IMR-90 (cell line): ENCODE measurements around the gene MCFD2. TPM values are rescaled to one million over a fixed set of nuclear protein-coding genes. Genes with fewer than 3 reads are reported as not detected.

Experiments
- ATAC-seq: fragments of 200-7000 bp; cut with Tn5 transposase; 2 replicates; pipeline ENCODE4 v1.9.1; 2020; ENCODE audit warnings: low read depth, mild to moderate bottlenecking, moderate library complexity
- BruUV-seq: library from RNA; stranded (reverse); fragments of 400-500 nt; replicated peaks from 2 replicates; lab custom pipeline; 2021; lab: Mats Ljungman, UMichigan
- CTCF ChIA-PET: fragments of 300-600 bp; formaldehyde crosslinking; extraction: SDS; loops from one replicate; lab custom pipeline; 2021; ENCODE audit warnings: antibody characterized with exemption; lab: Yijun Ruan, JAX
- POLR2A ChIA-PET: fragments of 300-600 bp; sonication (Branson Sonifier 250); formaldehyde crosslinking; loops from one replicate; lab custom pipeline; 2022; ENCODE audit warnings: antibody characterized with exemption; ENCODE audit not compliant: unreplicated experiment; lab: Charles Lee
- DNase-seq: peaks from one replicate; pipeline ENCODE4 v3.0.0; 2013
- H2AFZ ChIP-seq: replicated peaks from 2 replicates; pipeline ENCODE3; 2013; ENCODE audit warnings: low read length, mild to moderate bottlenecking; ENCODE audit not compliant: poor library complexity
- H2AK5ac ChIP-seq: 2 replicates; pipeline ENCODE4 v1.6.1; 2013; ENCODE audit warnings: low read depth, low read length, inconsistent platforms
- H2AK9ac ChIP-seq: replicated peaks from 2 replicates; pipeline ENCODE3; 2013; ENCODE audit warnings: mild to moderate bottlenecking, low read depth, low read length, moderate library complexity; ENCODE audit not compliant: poor library complexity
- H2BK120ac ChIP-seq: 2 replicates; pipeline ENCODE4 v1.6.1; 2013; ENCODE audit warnings: low read depth, low read length, inconsistent platforms
- H2BK15ac ChIP-seq: 3 replicates; pipeline ENCODE4 v1.6.1; 2013; ENCODE audit warnings: low read depth, low read length, inconsistent platforms
- H2BK20ac ChIP-seq: 2 replicates; pipeline ENCODE4 v1.6.1; 2013; ENCODE audit warnings: low read depth, mild to moderate bottlenecking, inconsistent platforms, low read length, moderate library complexity
- H2BK5ac ChIP-seq: 2 replicates; pipeline ENCODE4 v1.6.1; 2013; ENCODE audit warnings: mild to moderate bottlenecking, low read depth, low read length, inconsistent platforms; ENCODE audit not compliant: poor library complexity, severe bottlenecking
- H3K14ac ChIP-seq: replicated peaks from 2 replicates; pipeline ENCODE4 v1.6.1; 2013; ENCODE audit warnings: low read depth, low read length, inconsistent platforms
- H3K18ac ChIP-seq: 2 replicates; pipeline ENCODE4 v1.6.1; 2013; ENCODE audit warnings: low read depth, low read length, control low read depth
- H3K23ac ChIP-seq: 2 replicates; pipeline ENCODE4 v1.6.1; 2013; ENCODE audit warnings: low read depth, low read length, inconsistent platforms
- H3K27ac ChIP-seq: 2 replicates; pipeline ENCODE4 v1.5.1; 2013; ENCODE audit warnings: mild to moderate bottlenecking, control low read depth, low read length; ENCODE audit not compliant: insufficient read depth
- H3K27me3 ChIP-seq: 2 replicates; pipeline ENCODE4 v1.6.1; 2013; ENCODE audit warnings: low read length; ENCODE audit not compliant: control insufficient read depth, insufficient read depth
- H3K36me3 ChIP-seq: 2 replicates; pipeline ENCODE4 v1.6.1; 2013; ENCODE audit warnings: low read length, mixed read lengths; ENCODE audit not compliant: control insufficient read depth, insufficient read depth
- H3K4ac ChIP-seq: 2 replicates; pipeline ENCODE4 v1.6.1; 2013; ENCODE audit warnings: low read depth, low read length, inconsistent platforms
- H3K4me1 ChIP-seq: 2 replicates; pipeline ENCODE4 v1.6.1; 2013; ENCODE audit warnings: low read length, mixed read lengths; ENCODE audit not compliant: control insufficient read depth, insufficient read depth
- H3K4me2 ChIP-seq: 2 replicates; pipeline ENCODE4 v1.6.1; 2013; ENCODE audit warnings: low read depth, mild to moderate bottlenecking, control low read depth, low read length, moderate library complexity
- H3K4me3 ChIP-seq: 2 replicates; pipeline ENCODE4 v1.5.1; 2013; ENCODE audit warnings: low read depth, mild to moderate bottlenecking, control low read depth, low read length, moderate library complexity; ENCODE audit not compliant: insufficient read depth
- H3K56ac ChIP-seq: 2 replicates; pipeline ENCODE4 v1.6.1; 2013; ENCODE audit warnings: low read length, inconsistent platforms; ENCODE audit not compliant: insufficient read depth; ENCODE audit errors: extremely low read depth
- H3K79me1 ChIP-seq, 2 experiments: 2 replicates each; pipeline ENCODE4 v1.6.1; 2013; ENCODE audit warnings: low read length in 2 of 2, inconsistent platforms in 1 of 2, low read depth in 1 of 2
- H3K9ac ChIP-seq: 2 replicates; pipeline ENCODE4 v1.6.1; 2013; ENCODE audit warnings: low read depth, low read length, control low read depth
- H3K9me1 ChIP-seq: 2 replicates; pipeline ENCODE4 v1.6.1; 2013; ENCODE audit warnings: low read length, inconsistent platforms; ENCODE audit not compliant: insufficient read depth
- H3K9me3 ChIP-seq: 2 replicates; pipeline ENCODE4 v1.6.1; 2013; ENCODE audit warnings: low read length; ENCODE audit not compliant: control insufficient read depth, insufficient read depth
- H4K20me1 ChIP-seq: 2 replicates; pipeline ENCODE4 v1.6.1; 2013; ENCODE audit warnings: low read length, inconsistent platforms; ENCODE audit not compliant: insufficient read depth
- H4K5ac ChIP-seq: 2 replicates; pipeline ENCODE4 v1.6.1; 2013; ENCODE audit warnings: mild to moderate bottlenecking, low read depth, low read length, control low read depth
- H4K8ac ChIP-seq, 2 experiments: 2 replicates each; pipeline ENCODE4 v1.6.1; 2013; ENCODE audit warnings: low read depth in 2 of 2, low read length in 2 of 2, control low read depth in 1 of 2, inconsistent platforms in 1 of 2
- H4K91ac ChIP-seq: 2 replicates; pipeline ENCODE4 v1.6.1; 2013; ENCODE audit warnings: low read depth, low read length, inconsistent platforms; ENCODE audit not compliant: insufficient read depth
- BHLHE40 ChIP-seq: fragments of 150-350 bp; IDR thresholded peaks from 2 replicates; pipeline ENCODE4 v1.6.1; 2016; ENCODE audit warnings: mild to moderate bottlenecking, low read depth, low read length
- CEBPB ChIP-seq: IDR thresholded peaks from 2 replicates; pipeline ENCODE4 v1.6.1; 2012; ENCODE audit warnings: low read depth, low read length, improper control_type of control experiment
- CHD1 ChIP-seq: IDR thresholded peaks from 2 replicates; pipeline ENCODE4 v1.6.1; 2012; ENCODE audit warnings: low read depth, low read length, improper control_type of control experiment
- CTCF ChIP-seq: conservative IDR thresholded peaks from 2 replicates; pipeline ENCODE4 v1.5.1; 2012; ENCODE audit warnings: mild to moderate bottlenecking, low read depth, low read length, improper control_type of control experiment
- ELK1 ChIP-seq: fragments of 150-350 bp; IDR thresholded peaks from 2 replicates; pipeline ENCODE4 v1.6.1; 2016; ENCODE audit warnings: low read depth, mild to moderate bottlenecking, low read length, moderate library complexity, borderline replicate concordance
- FOS ChIP-seq: fragments of 150-350 bp; IDR thresholded peaks from 2 replicates; pipeline ENCODE4 v1.6.1; 2016; ENCODE audit warnings: low read depth, low read length
- MAFK ChIP-seq: IDR thresholded peaks from 2 replicates; pipeline ENCODE4 v1.6.1; 2012; ENCODE audit warnings: low read depth, low read length, improper control_type of control experiment
- MAZ ChIP-seq: IDR thresholded peaks from 2 replicates; pipeline ENCODE4 v1.6.1; 2012; ENCODE audit warnings: low read depth, mild to moderate bottlenecking, low read length, improper control_type of control experiment, moderate library complexity, borderline replicate concordance
- MXI1 ChIP-seq: IDR thresholded peaks from 2 replicates; pipeline ENCODE4 v1.6.1; 2012; ENCODE audit warnings: low read depth, mild to moderate bottlenecking, low read length, moderate library complexity, borderline replicate concordance
- NFE2L2 ChIP-seq: fragments of 150-350 bp; IDR thresholded peaks from 2 replicates; pipeline ENCODE4 v1.6.1; 2016; ENCODE audit warnings: low read depth, mild to moderate bottlenecking, low read length
- POLR2A ChIP-seq: IDR thresholded peaks from 2 replicates; pipeline ENCODE4 v1.6.1; 2012; ENCODE audit warnings: mild to moderate bottlenecking, low read depth, low read length
- RAD21 ChIP-seq: IDR thresholded peaks from 2 replicates; pipeline ENCODE4 v1.6.1; 2012; ENCODE audit warnings: low read length, improper control_type of control experiment
- RCOR1 ChIP-seq: IDR thresholded peaks from 2 replicates; pipeline ENCODE4 v1.6.1; 2012; ENCODE audit warnings: mild to moderate bottlenecking, low read length, improper control_type of control experiment; ENCODE audit not compliant: insufficient replicate concordance
- RFX5 ChIP-seq: IDR thresholded peaks from 2 replicates; pipeline ENCODE4 v1.8.0; 2012; ENCODE audit warnings: low read depth, mild to moderate bottlenecking, low read length, moderate library complexity
- SMC3 ChIP-seq: fragments of 150-350 bp; IDR thresholded peaks from 2 replicates; pipeline ENCODE4 v1.6.1; 2016; ENCODE audit warnings: low read depth, mild to moderate bottlenecking, antibody characterized with exemption, low read length, moderate library complexity
- USF2 ChIP-seq: fragments of 150-350 bp; IDR thresholded peaks from 2 replicates; pipeline ENCODE4 v1.6.1; 2017; ENCODE audit warnings: mild to moderate bottlenecking, antibody characterized with exemption, low read length, low read depth
- WGBS, 2 experiments: methylation state at CpG; one replicate each; pipeline versions ENCODE4 v1.1.5 to v1.1.7; 2013; ENCODE audit warnings: missing lambda C conversion rate in 2 of 2; ENCODE audit not compliant: insufficient read length in 1 of 2; ENCODE audit errors: extremely low coverage in 2 of 2; 5-methylcytosine and 5-hydroxymethylcytosine counted together
- dilution Hi-C: fragments of 300-500 bp; cut with HindIII; formaldehyde crosslinking; loops from one replicate; pipeline ENCODE4 v1.14.3; 2018; ENCODE audit warnings: low sequenced_read_pairs; ENCODE audit not compliant: unreplicated experiment
- in situ Hi-C: fragments of 300-500 bp; cut with MboI; formaldehyde crosslinking; loops from 3 replicates; pipeline ENCODE4 v1.14.3; 2019; ENCODE audit warnings: low sequenced_read_pairs, inconsistent platforms, mixed read lengths
- intact Hi-C: fragments of 100-400 bp; cut with micrococcal nuclease; formaldehyde crosslinking; loops from 2 replicates; pipeline ENCODE4 v1.10.0; 2022
- polyA plus RNA-seq, 3 experiments: library from polyadenylated mRNA; depleted of rRNA; stranded (reverse); fragments of >200 nt; gene quantifications; 2 replicates each; pipeline ENCODE4 v1.2.3, GENCODE V29; 2012; ENCODE audit warnings: low replicate concordance in 1 of 3
- total RNA-seq: library from RNA; depleted of rRNA; stranded (reverse); fragments of >200 nt; gene quantifications from 2 replicates; pipeline ENCODE4 v1.2.3, GENCODE V29; 2012

MCFD2 gene
- total and polyA plus RNA-seq, 2 of the 4 experiments (the other 2 are of a cell fraction) = 145 to 177 TPM

GRCh38 chr2:46858702-46859090, 56.9 kb downstream of the MCFD2 start:
- BruUV-seq = no TSS peak
- Histone ChIP-seq H3K56ac (peak overlapping the region; percentile 90), H3K9me1 (peaks cover 33% of the 10 kb centered on the region), H2BK20ac (peak overlapping the region; percentile 98), H3K9ac (peak overlapping the region; percentile 78; the same call in 1 of the 2 replicates), H4K5ac (peak overlapping the region; percentile 92), H3K4me3 (no peak overlapping the region), H2AFZ (peak overlapping the region; percentile 65), H3K36me3 (no peaks in the 10 kb centered on the region), H3K27me3 (no peaks in the 10 kb centered on the region), H2BK120ac (peak overlapping the region; percentile 98), H2BK15ac (peak overlapping the region; percentile 72), H2AK5ac (peak overlapping the region; percentile 87), H3K4me2 (no peak overlapping the region; the same call in 1 of the 2 replicates), H2AK9ac (peak overlapping the region; percentile 98), H3K14ac (peak overlapping the region; percentile 99), H3K79me1 (peaks cover 16 to 44% of the 10 kb centered on the region in 2 experiments), H3K4me1 (peaks cover 52% of the 10 kb centered on the region), H3K27ac (peak overlapping the region; percentile 99), H3K23ac (peak overlapping the region; percentile 96), H4K20me1 (no peaks in the 10 kb centered on the region), H4K8ac (peak overlapping the region; percentile 62 to 92), H3K9me3 (no peaks in the 10 kb centered on the region), H3K4ac (peak overlapping the region; percentile 98), H2BK5ac (peak overlapping the region; percentile 100), H4K91ac (peak overlapping the region; percentile 96), H3K18ac (peak overlapping the region; percentile 94)
- CTCF ChIA-PET = interaction anchor here (0.5 to 1.2 kb wide), 3 partner anchors 8 to 18 kb away, joined by 3 to 6 read pairs (median 5); no protein-coding TSS in a partner anchor
- 67% methylated on average over 1 of the region's 4 CpGs; no CpG with 5 or more reads in 1 of the 2 experiments for WGBS, 2 experiments
- in situ Hi-C loops (no loop called here), intact Hi-C loops (no loop called here), dilution Hi-C loops (no loop called here)
- DNase-seq (peak; percentile 91), ATAC-seq (peak; percentile 51)
- POLR2A ChIA-PET = interaction anchor here (0.9 kb wide), 1 partner anchor 16 kb away, joined by 3 read pairs; no protein-coding TSS in a partner anchor
- TF ChIP-seq CTCF = no peak
- TF ChIP-seq CEBPB = peak; percentile 57; the same call in 1 of the 2 replicates
- no peak; the same call in 1 of the 2 replicates for TF ChIP-seq POLR2A
- no peak for TF ChIP-seq MXI1
- no peak for TF ChIP-seq ELK1
- TF ChIP-seq MAFK = no peak; the same call in 1 of the 2 replicates
- TF ChIP-seq BHLHE40 = no peak
- no peak for TF ChIP-seq MAZ
- TF ChIP-seq FOS = peak; percentile 51; the same call in 1 of the 2 replicates
- no peak for TF ChIP-seq SMC3
- TF ChIP-seq CHD1 = no peak
- TF ChIP-seq USF2 = no peak; the same call in 1 of the 2 replicates
- no peak for TF ChIP-seq RAD21
- TF ChIP-seq RFX5 = no peak
- peak; percentile 18 for TF ChIP-seq RCOR1
- no peak for TF ChIP-seq NFE2L2
